GM21576 (cell line): Measurements from ENCODE around the gene LAMA3.
"Not testable (repeated sequence)": the region's sequence is repeated elsewhere in the genome, so short reads cannot be mapped to it uniquely, and the experiment has no call there.

Source experiments
- ATAC-seq: cut with Tn5 transposase; IDR thresholded peaks from one replicate; pipeline ENCODE4 v1.9.1; 2021; ENCODE audit warnings: mild to moderate bottlenecking, moderate library complexity; ENCODE audit not compliant: unreplicated experiment

Gene LAMA3

GRCh38 chr18:23730857-23731256, 41.6 kb downstream of the LAMA3 start:
- no peak for ATAC-seq

- ATAC-seq: no peak
Observed at GRCh38 chr18:23731861-23732260, 42.6 kb downstream of the LAMA3 start.

- no peak for ATAC-seq
Observed at GRCh38 chr18:23732439-23732838, 43.2 kb downstream of the LAMA3 start.

GRCh38 chr18:23733265-23733664, 44.0 kb downstream of the LAMA3 start:
- not testable (repeated sequence) for ATAC-seq

- ATAC-seq: no peak
Observed at GRCh38 chr18:23733895-23734294, 44.6 kb downstream of the LAMA3 start.

- peak; percentile 51 for ATAC-seq
Observed at GRCh38 chr18:23735021-23735464, 45.8 kb downstream of the LAMA3 start.

GRCh38 chr18:23737578-23737977, 48.3 kb downstream of the LAMA3 start:
- no peak for ATAC-seq

GRCh38 chr18:23738151-23738550, 48.9 kb downstream of the LAMA3 start:
- ATAC-seq: no peak

- no peak for ATAC-seq
Observed at GRCh38 chr18:23738575-23738974, 49.3 kb downstream of the LAMA3 start.

GRCh38 chr18:23740105-23740830, 51.0 kb downstream of the LAMA3 start:
- no peak for ATAC-seq

GRCh38 chr18:23741967-23742366, 52.7 kb downstream of the LAMA3 start:
- not testable (repeated sequence) for ATAC-seq

- ATAC-seq: no peak
Observed at GRCh38 chr18:23743733-23744333, 54.6 kb downstream of the LAMA3 start.

GRCh38 chr18:23745366-23745765, 56.1 kb downstream of the LAMA3 start:
- ATAC-seq: no peak

- no peak for ATAC-seq
Observed at GRCh38 chr18:23746851-23747250, 57.6 kb downstream of the LAMA3 start.

- no peak for ATAC-seq
Observed at GRCh38 chr18:23752363-23752762, 63.1 kb downstream of the LAMA3 start.

- ATAC-seq: no peak
Observed at GRCh38 chr18:23752796-23753195, 63.5 kb downstream of the LAMA3 start.

- no peak for ATAC-seq
Observed at GRCh38 chr18:23756590-23757436, 67.6 kb downstream of the LAMA3 start.

GRCh38 chr18:23757437-23757733, 68.1 kb downstream of the LAMA3 start:
- ATAC-seq: no peak

- ATAC-seq: no peak
Observed at GRCh38 chr18:23758281-23758680, 69.0 kb downstream of the LAMA3 start.

GRCh38 chr18:23761941-23762340, 72.7 kb downstream of the LAMA3 start:
- ATAC-seq: no peak

GRCh38 chr18:23763343-23763742, 74.1 kb downstream of the LAMA3 start:
- ATAC-seq: no peak

GRCh38 chr18:23765931-23766330, 76.7 kb downstream of the LAMA3 start:
- ATAC-seq: no peak
